GM21367 (cell line): ENCODE data around the gene IFIT1B.
"Not testable (repeated sequence)": the region's sequence is repeated elsewhere in the genome, so short reads cannot be mapped to it uniquely, and the experiment has no call there.

Source experiments
- ATAC-seq: cut with Tn5 transposase; IDR thresholded peaks from one replicate; pipeline ENCODE4 v1.9.1; 2021; ENCODE audit not compliant: unreplicated experiment

IFIT1B gene

DNA sequence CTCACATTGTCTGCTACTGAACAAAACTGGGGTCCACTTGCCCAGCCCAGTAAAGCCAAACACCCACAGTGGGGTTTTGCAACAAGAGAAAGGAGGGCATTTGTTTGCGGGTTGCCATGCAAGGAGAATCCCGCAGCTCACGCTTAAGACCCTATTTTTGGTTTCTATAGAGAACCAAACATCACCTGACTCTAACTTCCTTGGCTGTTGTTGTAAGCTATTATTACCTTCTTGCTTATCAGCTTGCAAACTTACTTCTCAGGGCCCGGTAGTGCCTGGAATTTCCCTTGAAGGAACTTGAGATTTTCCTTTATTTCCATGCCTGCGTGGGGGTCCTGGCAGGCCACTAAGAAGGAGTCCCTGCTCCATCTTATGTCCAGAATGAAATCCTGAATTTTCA is 29.4 kb upstream of the IFIT1B start:
- ATAC-seq: no peak

DNA sequence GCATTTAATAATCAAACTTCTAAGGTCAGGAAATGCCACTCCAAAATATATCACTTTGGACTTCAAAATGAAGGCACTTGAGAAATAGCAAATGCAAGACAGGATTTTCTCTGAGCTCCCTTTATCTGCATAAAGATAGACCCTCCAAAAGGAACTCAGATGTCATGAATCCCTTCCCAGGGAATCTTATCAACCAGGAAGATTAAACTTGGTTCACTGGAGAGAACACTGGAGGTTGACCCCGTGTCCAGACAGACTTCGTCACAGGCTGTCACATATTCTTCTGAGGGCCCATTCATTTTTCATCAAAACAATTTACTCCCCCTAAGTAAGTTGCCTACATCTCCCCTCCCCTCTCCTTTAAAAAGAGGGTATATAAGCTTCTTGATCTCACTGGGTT is 28.9 kb upstream of the IFIT1B start:
- no peak for ATAC-seq

DNA sequence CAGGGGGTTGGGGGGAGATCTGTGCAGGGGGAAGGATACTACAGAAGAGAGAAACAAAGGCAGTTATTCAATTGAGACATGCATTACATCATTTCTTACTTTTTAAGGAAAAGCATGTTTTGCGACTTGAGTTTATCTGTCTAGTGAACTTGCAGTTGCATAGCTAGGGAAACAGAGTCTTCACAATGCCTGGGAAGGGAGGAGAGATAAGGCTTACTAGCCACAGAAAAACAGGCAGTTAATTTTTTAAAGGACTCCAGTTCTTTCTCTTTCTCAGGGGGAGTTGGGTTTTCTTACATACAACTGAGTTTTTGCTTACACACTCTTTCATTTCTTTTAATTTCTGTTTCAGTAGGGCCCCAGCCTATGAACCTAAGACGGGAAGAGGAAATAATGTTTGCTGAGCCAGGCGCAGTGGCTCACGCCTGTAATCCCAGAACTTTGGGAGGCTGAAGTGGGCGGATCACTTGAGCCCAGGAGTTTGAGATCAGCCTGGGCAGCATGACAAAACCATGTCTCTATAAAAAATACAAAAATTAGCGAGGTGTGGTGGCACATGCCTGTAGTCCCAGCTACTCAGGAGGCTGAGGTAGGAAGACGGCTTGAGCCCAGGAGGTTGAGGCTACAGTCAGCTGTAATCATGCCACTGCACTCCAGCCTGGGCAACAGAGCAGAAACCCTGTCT is 27.1 kb upstream of the IFIT1B start:
- ATAC-seq: not testable (repeated sequence)

DNA sequence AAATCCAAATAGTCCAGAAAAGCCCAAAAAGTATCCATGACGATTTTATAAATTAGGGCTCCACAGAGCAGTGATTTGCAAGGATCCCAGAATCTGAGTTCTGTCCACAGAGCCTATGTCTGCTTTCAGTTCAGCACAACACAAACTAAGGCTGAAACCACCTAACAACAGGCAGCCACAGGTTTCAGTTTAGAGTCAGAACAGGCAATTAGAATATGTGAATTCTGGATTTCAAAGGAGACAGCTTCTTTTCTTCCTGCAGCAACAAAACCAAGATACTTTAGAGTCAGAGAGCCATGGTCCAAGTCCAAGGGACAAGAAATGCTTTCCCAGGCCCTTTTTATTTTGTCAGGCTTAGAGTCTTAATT is 26.5 kb upstream of the IFIT1B start:
- peak; percentile 70 for ATAC-seq

DNA sequence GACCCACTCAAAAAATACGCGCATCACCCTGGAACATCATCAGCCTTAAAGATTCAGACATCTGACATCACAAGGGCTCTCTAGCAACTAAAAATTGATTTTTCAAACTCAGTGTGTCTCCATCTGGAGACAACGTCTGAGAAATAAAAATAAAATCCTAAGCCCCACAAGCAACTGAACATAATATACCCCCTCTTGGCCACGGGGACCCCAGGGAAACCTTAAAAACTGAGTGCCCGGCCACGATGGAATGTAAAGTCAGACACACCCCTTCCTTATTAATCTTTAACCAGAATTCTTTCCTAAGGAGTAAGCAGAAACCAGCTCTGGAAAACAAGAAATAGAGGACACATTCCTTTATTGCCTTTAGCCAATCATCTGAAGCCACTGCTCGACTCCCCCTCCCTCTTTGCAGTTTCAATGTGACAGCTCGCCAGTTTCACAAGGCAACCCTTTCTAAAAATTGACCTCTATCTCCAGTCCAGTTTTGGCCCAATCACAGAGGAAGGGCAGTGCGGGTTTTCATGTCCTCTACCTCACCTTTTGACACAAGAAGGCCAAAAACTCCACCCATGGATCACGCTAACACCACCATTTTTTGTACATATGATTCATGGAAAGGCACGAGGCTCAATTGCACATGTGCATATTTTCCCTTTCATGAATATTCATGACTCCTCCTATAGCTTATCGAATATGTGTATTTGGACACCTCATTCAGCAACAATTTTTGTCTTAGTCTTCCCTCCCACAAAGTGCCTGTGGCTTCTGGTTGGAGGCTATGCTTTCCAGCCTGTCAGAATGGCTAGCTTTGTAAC is 25.9 kb upstream of the IFIT1B start:
- ATAC-seq: no peak

DNA sequence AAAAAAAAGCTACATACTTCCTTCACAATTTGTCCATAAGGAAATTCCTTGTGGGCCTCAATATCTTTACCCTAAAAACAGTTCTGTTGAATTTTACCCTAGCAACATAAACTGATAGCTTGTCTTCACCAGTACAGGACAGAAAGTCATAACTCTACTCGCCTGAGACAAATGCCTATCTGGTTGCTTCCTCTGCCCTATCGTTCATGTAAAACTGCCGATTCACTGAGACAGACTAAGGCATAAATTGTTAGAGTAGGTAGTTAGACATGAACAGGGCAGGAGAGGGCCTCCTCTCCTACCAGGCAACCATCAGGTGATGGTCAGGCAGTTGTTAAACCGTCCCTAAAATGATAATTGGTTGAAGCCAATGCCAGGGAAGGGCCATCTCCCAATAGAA is 25.1 kb upstream of the IFIT1B start:
- ATAC-seq: no peak

DNA sequence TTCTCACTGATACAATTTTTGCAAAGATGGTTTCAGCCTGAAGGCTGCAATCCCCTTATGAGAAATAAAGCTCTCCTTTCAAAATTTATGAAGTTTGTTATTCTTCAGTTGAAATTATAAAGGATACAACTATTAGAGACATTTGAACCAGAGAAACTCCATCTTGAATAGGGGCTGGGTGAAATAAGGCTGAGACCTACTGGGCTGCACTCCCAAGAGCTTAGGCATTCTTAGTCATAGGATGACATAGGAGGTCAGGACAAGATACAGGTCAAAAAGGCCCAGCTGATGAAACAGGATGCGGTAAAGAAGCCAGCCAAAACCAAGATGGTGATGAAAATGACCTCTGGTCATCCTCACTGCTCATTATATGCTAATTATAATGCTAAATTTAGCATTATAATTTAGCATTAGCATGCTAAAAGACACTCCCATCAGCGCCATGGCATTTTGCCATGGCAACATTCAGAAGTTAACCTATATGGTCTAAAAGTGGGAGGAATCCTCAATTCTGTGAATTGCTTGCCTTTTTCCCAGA is 22.4 kb upstream of the IFIT1B start:
- no peak for ATAC-seq

DNA sequence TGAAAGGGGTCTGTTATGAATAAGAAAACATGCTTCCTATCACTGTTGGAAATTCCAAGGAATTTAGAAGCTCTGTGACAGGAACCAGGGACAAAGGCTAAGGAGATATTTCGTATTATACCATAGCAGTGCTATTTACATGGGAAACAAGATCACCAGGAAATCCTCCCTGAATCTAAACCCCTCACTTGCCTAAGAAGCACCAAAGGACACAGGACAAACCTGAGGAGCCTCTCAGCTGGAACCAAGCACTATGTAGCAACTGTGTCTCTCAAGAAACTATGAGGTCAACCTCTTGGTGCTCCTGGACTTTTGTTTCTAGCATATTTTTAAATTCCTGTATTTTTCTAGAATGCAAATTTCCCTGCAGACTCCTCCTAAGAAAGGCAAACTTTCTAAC is 20.8 kb upstream of the IFIT1B start:
- no peak for ATAC-seq

DNA sequence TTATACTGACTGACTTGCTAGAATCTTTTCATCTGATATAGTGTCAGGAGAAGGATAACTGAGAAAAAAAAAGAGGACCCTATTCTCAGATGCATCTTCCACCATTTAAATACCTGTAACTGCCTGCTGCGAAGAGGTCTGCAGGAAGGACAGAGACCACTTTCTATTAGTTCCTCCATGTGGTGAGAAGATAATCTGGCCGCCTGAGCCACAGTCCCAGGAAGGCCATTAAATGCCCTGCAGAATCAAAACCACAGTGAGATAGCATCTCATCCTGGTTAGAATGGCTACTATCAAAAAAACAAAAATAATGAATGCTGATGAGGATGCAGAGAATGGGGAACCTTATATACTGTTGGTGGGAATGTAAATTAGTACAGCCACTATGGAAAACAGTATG is 19.9 kb upstream of the IFIT1B start:
- ATAC-seq: no peak

DNA sequence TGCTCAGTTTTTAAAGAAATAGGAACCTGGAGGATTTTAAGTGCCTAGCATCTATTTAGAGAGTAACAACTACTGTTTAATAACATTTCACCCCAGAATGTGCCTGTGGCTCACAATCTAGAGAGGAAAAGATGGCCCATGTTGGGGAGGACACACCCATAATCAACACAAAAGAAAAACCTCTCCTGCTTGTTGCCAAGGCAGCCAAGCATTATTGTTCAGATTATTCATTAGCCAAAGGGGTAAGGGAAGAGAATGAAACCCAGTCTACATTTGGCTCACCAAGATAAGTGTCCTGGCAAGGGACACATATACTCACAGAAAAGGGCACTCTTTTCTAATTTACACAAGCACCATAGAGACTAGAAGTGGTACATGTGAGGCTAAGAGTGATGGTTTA is 17.7 kb upstream of the IFIT1B start:
- ATAC-seq: no peak

DNA sequence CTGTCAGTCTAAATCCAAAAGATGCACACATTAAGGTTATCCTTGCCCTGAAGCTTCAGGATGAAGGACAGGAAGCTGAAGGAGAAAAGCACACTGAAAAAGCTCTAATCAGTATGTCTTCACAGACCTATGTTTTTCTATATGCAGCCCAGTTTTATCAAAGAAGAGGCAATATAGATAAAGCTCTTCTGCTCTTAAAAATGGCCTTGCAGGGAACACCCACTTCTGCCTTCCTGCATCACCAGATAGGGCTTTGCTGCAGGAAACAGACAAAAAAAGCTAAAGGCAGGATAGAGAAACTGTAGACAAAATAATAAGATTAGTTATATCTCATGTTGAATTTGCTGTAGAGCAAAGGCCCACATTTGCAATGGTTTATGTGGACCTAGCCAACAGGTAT is 14.9 kb upstream of the IFIT1B start:
- no peak for ATAC-seq

DNA sequence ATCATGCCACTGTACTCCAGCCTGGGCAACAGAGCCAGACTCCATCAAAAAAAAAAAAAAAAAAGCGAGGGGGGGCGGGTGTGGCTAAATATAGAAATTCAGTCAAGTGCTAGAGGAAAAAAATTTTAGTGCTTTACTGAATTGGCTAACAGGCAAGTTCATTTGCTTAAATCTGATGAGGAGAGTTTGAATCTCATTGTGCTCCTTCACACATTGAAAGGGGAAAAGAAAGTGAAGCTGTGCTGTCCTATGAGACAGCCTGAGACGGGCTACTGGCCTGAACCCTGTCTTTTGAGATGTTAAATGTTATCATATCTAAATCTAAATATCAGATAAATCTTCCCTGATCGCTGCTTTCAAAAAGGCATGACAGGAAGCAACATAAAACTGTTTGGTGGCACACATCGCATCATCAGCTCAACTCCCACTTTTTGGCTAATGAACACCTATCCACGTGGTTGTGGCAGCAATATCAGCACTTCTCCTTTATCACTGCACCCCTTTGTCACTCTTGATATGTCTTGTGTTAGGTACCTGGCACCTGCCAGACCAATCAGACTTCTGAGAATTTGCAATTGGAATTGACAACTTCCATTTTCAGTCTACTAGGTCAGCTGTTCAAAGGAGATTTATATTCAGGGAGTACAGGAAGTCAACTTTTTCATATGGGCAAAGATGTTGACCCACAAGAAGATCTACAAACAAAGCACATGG is 14.0 kb upstream of the IFIT1B start:
- no peak for ATAC-seq

DNA sequence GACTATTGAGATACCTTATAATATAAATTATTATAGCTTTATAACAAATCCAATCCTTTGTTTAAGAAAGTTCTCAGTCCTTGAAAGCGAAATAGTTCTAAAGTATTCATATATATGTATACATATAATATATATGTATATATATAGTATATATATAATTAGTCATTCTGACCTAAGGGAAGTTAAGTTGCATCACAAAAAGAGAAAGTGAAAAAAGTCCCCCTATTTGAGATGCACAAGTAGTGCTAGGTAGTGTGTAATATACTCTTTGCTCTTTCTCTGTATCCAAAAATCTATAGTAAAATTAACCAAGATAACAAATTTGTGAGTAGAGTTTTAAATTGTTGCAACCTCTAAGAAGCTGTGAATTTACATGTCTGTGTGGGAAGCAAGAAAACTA is 13.3 kb upstream of the IFIT1B start:
- no peak for ATAC-seq

DNA sequence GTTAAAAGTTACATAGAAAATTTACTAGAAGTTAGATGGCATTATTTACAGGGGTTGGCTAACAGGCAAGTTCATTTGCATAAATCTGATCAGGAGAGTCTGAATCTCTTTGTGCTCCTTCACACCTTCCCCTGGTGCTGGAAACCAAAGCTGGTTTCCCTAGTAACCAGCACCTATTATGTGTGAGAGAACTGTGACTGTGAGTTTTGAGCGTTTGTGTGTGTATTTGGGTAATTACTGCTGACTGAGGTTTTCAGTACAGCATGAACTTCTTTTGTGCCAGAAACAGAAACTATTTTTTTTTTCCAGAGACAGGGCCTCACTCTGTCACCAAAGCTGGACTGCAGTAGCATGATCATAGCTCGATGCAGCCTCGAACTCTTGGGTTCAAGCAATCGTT is 10.3 kb upstream of the IFIT1B start:
- ATAC-seq: peak; percentile 85

DNA sequence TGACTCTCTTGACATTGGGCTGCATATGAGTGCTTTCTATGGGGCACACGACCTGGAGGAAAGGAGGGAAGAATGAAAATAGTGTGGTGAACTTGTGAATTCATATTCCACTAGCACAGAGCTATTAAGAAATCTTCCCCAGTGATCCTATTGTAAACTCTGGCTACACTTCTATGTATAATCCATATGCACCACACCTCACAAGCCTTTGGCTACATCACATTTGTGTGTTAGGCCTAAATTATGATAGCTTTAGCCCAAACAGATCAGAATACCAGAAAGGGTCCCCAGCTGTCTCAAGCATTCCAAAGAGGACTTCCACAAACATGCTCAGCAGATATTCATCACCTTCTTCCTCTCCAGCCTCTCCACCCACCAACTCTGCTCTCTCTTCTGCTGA is 9.7 kb upstream of the IFIT1B start:
- no peak for ATAC-seq

DNA sequence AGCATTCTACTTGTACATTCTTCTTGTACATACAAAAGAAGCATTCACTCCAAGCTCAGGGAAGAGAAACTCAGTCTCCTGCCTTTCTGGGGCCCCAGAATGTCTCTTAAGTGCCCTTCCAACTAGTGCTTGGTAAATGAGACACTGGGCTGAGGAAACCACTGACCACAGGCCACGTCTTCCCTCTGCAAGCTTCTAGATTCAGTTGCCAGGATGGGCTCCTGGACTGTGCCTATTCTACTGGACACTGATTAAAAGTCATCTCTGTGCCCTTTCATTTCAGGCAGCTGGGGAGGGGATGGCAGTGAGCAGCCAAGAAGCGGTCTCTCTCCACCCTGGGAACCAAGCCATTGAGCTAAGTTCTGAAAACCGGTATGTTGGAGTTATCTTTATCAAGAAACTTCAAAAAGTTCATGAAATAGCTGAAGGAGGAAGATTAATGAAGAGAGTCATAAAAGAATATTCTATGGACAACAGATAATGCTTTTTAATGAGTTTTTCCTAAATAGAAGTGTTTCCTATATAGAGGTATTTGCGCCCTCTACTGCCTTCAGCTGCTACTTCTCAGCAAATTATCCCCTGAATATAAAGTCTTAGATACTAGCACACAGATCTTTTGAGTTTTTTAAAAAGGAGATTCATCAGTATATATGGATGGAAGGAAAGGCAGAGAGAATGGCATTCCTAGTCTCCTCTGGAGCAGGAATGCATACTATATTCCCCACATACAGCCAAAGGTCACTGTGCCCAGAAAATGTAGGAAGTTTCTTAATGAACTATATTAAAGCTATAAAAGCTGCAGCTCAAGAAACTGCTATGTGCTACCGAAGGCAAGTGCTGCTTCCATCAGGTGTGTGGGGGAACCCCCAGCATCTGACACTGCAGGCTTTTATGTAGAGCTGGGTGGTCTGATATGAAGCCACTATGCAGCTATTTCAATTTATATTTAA is 8.4 kb upstream of the IFIT1B start:
- ATAC-seq: no peak

DNA sequence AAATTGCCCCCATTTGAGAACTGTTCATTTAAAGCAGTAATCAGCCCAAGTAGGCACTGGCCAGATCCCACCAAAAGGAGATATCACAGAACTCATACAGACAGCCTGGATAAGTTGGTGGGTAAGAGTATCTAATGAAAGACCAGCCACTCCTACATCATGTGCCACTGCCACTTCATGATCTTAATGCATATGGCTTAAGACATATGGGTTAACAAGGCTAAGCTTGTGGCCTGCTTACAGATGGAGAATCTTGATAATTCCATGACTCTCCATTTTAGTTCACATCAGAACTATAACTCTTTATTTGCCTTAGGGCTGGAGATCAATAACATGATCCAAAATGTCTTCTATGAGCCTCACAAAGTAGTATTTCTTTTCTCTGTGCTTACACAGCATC is 6.8 kb upstream of the IFIT1B start:
- no peak for ATAC-seq

DNA sequence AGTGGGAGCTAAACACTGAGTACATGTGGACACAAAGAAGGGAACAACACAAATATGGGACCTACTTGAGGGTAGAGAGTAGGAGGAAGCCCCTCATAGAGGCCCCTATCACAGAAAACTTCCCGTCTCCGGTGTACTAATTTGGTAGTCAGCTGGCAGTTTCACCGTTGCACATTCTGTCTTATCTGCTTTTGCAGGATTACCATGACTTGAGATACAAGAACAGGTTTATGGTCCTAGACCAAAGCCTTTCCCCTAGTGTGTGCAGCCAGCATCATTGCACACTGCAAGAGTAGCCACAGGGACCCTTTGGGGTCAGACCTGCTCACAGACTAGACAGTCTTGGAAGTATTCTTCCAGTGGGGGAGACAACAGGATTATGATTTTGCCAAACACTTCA is 5.9 kb upstream of the IFIT1B start:
- no peak for ATAC-seq

DNA sequence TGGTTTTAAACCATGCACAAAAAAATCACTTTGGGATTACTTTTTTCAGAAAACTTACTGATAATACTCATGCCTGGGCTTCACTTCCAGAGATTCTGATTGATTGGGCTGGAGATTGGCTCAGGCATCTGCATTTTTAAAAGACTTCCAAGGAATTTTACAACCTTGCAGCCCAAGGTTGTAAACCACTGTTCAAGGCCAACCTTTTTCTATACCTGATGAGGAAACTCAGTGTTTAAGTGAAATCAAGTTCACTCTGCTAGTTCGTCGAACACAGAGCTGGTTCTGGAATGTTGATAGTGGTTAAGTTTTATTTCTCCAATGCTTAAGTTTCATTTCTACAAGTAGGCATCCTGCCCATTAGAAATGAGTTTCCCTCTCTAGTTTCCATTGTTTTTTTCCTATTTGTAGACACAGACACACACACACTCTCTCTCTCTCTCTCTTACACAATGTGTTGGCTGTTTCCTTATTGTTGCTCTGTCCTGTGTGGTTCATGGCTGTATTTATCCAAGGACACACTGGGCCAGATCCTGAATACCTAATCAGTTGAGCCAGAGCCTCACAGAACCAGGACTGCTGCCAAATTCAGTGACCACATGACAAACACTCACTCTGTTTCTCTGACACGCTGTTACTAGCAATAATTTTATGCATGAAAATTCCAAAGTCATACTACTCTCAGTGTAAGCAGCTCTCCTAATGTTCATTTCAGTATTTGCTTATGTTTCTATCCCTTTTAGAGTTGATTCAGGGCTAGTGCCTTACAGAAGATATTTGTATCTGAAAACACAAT is 3.7 kb upstream of the IFIT1B start:
- ATAC-seq: no peak

DNA sequence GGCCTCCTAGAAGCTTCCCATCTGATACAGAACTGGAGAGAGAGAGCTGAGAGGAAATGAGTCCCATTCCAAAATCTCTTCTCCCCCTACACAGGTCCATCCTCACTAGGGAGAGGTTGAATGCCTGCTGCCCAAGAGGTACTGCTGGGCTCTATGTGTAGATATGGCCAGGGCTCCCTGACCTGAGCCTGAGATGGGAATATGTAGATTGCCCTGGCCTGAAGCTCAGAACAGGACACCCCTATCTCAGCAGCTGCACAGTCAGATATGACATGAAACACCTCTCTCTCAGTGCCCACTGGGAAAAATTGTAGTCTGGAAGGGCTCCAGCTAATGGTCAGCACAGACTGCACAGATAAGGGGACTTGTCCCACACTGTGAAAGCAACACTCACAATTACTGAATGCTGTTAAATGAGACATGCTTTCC is 3.1 kb upstream of the IFIT1B start:
- no peak for ATAC-seq
